ENCODE results near the gene CORIN. TPM values are rescaled to one million over a fixed set of nuclear protein-coding genes. Genes with fewer than 3 reads are reported as not detected.

The CORIN gene
- total and polyA plus RNA-seq, 2 experiments from 2014 or later: not detected

DNA sequence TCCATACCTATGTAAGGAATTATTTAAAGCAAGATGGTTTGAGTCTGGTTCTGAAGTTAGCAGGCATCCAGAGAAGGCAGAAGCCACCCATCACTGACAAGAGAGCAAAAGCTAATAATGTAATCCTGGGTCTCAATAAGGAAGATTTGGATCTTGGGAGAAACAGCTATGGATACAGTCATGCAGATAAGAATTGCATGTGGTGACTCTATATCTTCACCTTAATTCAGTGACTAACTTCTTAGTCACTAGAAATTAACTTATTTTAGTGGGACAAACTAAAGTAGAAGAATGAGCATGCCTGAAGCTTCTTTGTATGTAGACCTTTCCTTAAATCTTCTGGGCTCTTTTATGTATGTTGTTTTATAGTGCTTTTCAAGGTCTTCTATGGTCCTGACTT, 286.2 kb downstream of the CORIN start:
- Histone ChIP-seq H3K36me3 (ENCODE audit: insufficient read depth) (no peaks in the 10 kb centered on the region), H2AFZ (no peak overlapping the region), H3K79me2 (replicated peaks; ENCODE audit: insufficient read depth) (no peaks in the 10 kb centered on the region), H3K27ac (ENCODE audit: low read depth) (no peak overlapping the region), H3F3A (replicated peaks; ENCODE audit: low read depth) (no peaks in the 10 kb centered on the region), H4K20me1 (replicated peaks; ENCODE audit: insufficient read depth) (no peaks in the 10 kb centered on the region), H3K4me1 (ENCODE audit: insufficient read depth) (no peaks in the 10 kb centered on the region), H3K4me2 (no peak overlapping the region), H3K27me3 (ENCODE audit: insufficient read depth) (no peaks in the 10 kb centered on the region), H3K9me2 (ENCODE audit: insufficient read depth) (peaks cover 4% of the 10 kb centered on the region; the same call in 1 of the 2 replicates), H3K4me3 (no peak overlapping the region)
- Mint-ChIP-seq H3K4me1 (no peaks in the 10 kb centered on the region), H3K9me3 (no peaks in the 10 kb centered on the region), H3K27me3 (ENCODE audit: insufficient read depth, low read depth, poor library complexity) (no peaks in the 10 kb centered on the region), H3K4me3 (no peak overlapping the region), H3K36me3 (ENCODE audit: low read depth) (no peaks in the 10 kb centered on the region; the same call in 2 of the 3 replicates), H3K27ac (no peak overlapping the region)
- ATAC-seq: no peak
- no peak for DNase-seq (ENCODE audit: low spot score)
- TF ChIP-seq CTCF (conservative IDR thresholded peaks at IDR 0.05; ENCODE audit: low read depth in 2 of 2): no peak
- TF ChIP-seq, protein P1, sequence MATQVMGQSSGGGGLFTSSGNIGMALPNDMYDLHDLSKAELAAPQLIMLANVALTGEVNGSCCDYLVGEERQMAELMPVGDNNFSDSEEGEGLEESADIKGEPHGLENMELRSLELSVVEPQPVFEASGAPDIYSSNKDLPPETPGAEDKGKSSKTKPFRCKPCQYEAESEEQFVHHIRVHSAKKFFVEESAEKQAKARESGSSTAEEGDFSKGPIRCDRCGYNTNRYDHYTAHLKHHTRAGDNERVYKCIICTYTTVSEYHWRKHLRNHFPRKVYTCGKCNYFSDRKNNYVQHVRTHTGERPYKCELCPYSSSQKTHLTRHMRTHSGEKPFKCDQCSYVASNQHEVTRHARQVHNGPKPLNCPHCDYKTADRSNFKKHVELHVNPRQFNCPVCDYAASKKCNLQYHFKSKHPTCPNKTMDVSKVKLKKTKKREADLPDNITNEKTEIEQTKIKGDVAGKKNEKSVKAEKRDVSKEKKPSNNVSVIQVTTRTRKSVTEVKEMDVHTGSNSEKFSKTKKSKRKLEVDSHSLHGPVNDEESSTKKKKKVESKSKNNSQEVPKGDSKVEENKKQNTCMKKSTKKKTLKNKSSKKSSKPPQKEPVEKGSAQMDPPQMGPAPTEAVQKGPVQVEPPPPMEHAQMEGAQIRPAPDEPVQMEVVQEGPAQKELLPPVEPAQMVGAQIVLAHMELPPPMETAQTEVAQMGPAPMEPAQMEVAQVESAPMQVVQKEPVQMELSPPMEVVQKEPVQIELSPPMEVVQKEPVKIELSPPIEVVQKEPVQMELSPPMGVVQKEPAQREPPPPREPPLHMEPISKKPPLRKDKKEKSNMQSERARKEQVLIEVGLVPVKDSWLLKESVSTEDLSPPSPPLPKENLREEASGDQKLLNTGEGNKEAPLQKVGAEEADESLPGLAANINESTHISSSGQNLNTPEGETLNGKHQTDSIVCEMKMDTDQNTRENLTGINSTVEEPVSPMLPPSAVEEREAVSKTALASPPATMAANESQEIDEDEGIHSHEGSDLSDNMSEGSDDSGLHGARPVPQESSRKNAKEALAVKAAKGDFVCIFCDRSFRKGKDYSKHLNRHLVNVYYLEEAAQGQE (IDR thresholded peaks at IDR 0.05; ENCODE audit: unreplicated experiment): no peak
- no peak for TF ChIP-seq ZNF331 (CRISPR knock-in tag; IDR thresholded peaks at IDR 0.05; ENCODE audit: low read depth)
- TF ChIP-seq STAT1 (IDR thresholded peaks at IDR 0.05; ENCODE audit: unreplicated experiment): no peak
- no peak for TF ChIP-seq JUNB (IDR thresholded peaks at IDR 0.05; ENCODE audit: unreplicated experiment)
- no peak for TF ChIP-seq POLR2AphosphoS5 (IDR thresholded peaks at IDR 0.05; ENCODE audit: low read depth)
- no peak for TF ChIP-seq ZNF462 (CRISPR knock-in tag; IDR thresholded peaks at IDR 0.05)
- no peak for TF ChIP-seq ZNF114 (CRISPR knock-in tag; IDR thresholded peaks at IDR 0.05)

Data from GM23338 (cell line).